Measurements from ENCODE around the gene ZDHHC11B. TPM values are rescaled to one million over a fixed set of nuclear protein-coding genes. Genes with fewer than 3 reads are reported as not detected.

The ZDHHC11B gene
- polyA plus RNA-seq, 1 donor from 2014 or later = 9.9 TPM

DNA sequence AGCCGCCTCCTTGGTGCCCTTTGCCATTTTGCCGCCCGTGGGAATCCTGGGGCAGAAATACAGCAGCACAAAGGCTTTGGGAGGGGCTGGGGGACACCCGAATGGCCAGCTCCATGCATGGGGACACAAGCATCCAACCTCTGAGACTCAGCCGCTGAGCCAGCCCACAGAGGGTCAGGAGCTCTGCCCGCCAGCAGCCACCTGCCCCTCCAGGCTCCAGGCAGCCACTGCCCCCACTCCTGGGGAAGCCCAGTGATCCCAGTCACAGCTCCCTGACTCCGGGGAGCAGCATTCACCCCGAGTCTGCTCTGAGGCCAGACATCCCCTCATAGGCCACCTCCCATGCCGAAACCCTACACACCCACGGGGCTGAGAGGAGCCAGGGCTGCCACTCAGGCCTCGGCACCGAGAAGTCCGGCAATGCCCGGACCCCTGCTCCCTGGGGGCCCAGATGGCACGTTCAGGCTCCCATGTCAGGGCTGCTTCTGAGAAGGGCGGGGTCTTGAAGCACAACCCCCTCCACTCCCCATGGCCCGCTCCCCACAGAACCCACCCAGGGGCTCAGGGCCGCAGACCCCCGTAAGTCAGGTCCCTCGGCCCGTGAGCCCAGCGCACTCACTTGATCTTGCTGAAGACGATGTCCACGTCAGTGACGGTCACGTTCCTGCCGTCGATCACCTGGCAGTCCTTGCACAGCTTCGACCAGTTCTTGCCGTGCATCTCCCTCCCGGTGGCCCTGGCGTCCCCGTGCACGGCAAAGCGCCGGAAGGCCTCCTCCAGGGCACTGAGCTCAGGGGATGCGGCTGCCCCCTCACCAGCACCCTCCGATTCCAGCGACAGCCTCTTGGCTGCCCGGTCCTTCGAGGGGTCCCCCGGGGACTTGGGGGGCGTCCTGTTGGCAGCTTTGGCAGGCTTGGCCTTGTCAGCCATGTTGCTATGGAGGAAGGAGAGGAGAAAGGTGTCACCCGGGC, 107.1 kb downstream of the ZDHHC11B start:
- Histone ChIP-seq H3K27me3 (ENCODE audit: insufficient read depth, low read depth, low read length) (no peaks in the 10 kb centered on the region), H3K27ac (ENCODE audit: low read length) (no peak overlapping the region), H3K9me3 (ENCODE audit: low read length) (no peaks in the 10 kb centered on the region), H3F3A (ENCODE audit: insufficient read depth, low read length, poor library complexity, severe bottlenecking) (no peaks in the 10 kb centered on the region), H3K79me2 (replicated peaks; ENCODE audit: insufficient read depth, low read length) (no peaks in the 10 kb centered on the region), H2AFZ (ENCODE audit: low read depth, low read length) (no peak overlapping the region), H3K9me2 (ENCODE audit: insufficient read depth, low read length) (no peaks in the 10 kb centered on the region), H3K4me3 (ENCODE audit: low read length) (no peak overlapping the region), H3K36me3 (ENCODE audit: insufficient read depth, low read length) (no peaks in the 10 kb centered on the region), H4K20me1 (ENCODE audit: insufficient read depth) (no peaks in the 10 kb centered on the region), H3K4me2 (ENCODE audit: low read length) (no peak overlapping the region), H3K9ac (ENCODE audit: low read length) (no peak overlapping the region)
- TF ChIP-seq EP300 (conservative IDR thresholded peaks at IDR 0.05; ENCODE audit: poor library complexity, severe bottlenecking) = no peak

DNA sequence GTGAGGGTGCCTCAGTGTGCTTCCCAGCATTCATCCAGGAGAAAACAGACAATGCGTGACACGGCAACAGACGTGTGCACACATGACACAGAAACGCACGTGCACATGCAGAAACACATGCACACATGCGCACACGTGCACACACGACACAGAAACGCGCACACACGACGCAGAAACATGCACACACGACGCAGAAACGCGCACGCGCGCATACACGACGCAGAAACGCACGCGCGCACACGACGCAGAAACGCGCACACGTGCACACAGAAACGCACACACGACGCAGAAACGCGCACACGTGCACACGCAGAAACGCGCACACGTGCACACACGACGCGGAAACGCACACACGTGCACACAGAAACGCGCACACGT, 107.8 kb downstream of the ZDHHC11B start:
- Histone ChIP-seq H3K4me2 (ENCODE audit: low read length) (no peak overlapping the region), H3K79me2 (replicated peaks; ENCODE audit: insufficient read depth, low read length) (no peaks in the 10 kb centered on the region), H3K36me3 (ENCODE audit: insufficient read depth, low read length) (no peaks in the 10 kb centered on the region), H4K20me1 (ENCODE audit: insufficient read depth) (no peaks in the 10 kb centered on the region), H3K9me3 (ENCODE audit: low read length) (no peaks in the 10 kb centered on the region), H3K27me3 (ENCODE audit: insufficient read depth, low read depth, low read length) (no peaks in the 10 kb centered on the region), H2AFZ (ENCODE audit: low read depth, low read length) (no peak overlapping the region), H3K4me3 (ENCODE audit: low read length) (no peak overlapping the region), H3K27ac (ENCODE audit: low read length) (no peak overlapping the region), H3F3A (ENCODE audit: insufficient read depth, low read length, poor library complexity, severe bottlenecking) (no peaks in the 10 kb centered on the region), H3K9me2 (ENCODE audit: insufficient read depth, low read length) (no peaks in the 10 kb centered on the region), H3K9ac (ENCODE audit: low read length) (no peak overlapping the region)
- TF ChIP-seq RAD21 (conservative IDR thresholded peaks at IDR 0.05) = no peak
- no peak for TF ChIP-seq MXI1 (conservative IDR thresholded peaks at IDR 0.05; ENCODE audit: poor library complexity, severe bottlenecking)
- no peak for TF ChIP-seq EP300 (conservative IDR thresholded peaks at IDR 0.05; ENCODE audit: poor library complexity, severe bottlenecking)
- no peak for TF ChIP-seq TAF1 (IDR thresholded peaks at IDR 0.05; ENCODE audit: low read depth)
- TF ChIP-seq, protein P1, sequence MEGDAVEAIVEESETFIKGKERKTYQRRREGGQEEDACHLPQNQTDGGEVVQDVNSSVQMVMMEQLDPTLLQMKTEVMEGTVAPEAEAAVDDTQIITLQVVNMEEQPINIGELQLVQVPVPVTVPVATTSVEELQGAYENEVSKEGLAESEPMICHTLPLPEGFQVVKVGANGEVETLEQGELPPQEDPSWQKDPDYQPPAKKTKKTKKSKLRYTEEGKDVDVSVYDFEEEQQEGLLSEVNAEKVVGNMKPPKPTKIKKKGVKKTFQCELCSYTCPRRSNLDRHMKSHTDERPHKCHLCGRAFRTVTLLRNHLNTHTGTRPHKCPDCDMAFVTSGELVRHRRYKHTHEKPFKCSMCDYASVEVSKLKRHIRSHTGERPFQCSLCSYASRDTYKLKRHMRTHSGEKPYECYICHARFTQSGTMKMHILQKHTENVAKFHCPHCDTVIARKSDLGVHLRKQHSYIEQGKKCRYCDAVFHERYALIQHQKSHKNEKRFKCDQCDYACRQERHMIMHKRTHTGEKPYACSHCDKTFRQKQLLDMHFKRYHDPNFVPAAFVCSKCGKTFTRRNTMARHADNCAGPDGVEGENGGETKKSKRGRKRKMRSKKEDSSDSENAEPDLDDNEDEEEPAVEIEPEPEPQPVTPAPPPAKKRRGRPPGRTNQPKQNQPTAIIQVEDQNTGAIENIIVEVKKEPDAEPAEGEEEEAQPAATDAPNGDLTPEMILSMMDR (IDR thresholded peaks at IDR 0.05; ENCODE audit: poor library complexity, severe bottlenecking) = no peak
- TF ChIP-seq POLR2AphosphoS5 (IDR thresholded peaks at IDR 0.05) = no peak
- no peak for TF ChIP-seq SMC3 (conservative IDR thresholded peaks at IDR 0.05; ENCODE audit: poor library complexity)
- no peak for TF ChIP-seq EZH2 (IDR thresholded peaks at IDR 0.05; ENCODE audit: borderline replicate concordance, insufficient read depth, low read length, poor library complexity, severe bottlenecking)
- TF ChIP-seq, protein P2, sequence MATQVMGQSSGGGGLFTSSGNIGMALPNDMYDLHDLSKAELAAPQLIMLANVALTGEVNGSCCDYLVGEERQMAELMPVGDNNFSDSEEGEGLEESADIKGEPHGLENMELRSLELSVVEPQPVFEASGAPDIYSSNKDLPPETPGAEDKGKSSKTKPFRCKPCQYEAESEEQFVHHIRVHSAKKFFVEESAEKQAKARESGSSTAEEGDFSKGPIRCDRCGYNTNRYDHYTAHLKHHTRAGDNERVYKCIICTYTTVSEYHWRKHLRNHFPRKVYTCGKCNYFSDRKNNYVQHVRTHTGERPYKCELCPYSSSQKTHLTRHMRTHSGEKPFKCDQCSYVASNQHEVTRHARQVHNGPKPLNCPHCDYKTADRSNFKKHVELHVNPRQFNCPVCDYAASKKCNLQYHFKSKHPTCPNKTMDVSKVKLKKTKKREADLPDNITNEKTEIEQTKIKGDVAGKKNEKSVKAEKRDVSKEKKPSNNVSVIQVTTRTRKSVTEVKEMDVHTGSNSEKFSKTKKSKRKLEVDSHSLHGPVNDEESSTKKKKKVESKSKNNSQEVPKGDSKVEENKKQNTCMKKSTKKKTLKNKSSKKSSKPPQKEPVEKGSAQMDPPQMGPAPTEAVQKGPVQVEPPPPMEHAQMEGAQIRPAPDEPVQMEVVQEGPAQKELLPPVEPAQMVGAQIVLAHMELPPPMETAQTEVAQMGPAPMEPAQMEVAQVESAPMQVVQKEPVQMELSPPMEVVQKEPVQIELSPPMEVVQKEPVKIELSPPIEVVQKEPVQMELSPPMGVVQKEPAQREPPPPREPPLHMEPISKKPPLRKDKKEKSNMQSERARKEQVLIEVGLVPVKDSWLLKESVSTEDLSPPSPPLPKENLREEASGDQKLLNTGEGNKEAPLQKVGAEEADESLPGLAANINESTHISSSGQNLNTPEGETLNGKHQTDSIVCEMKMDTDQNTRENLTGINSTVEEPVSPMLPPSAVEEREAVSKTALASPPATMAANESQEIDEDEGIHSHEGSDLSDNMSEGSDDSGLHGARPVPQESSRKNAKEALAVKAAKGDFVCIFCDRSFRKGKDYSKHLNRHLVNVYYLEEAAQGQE (IDR thresholded peaks at IDR 0.05; ENCODE audit: borderline replicate concordance) = no peak
